B cell (primary cell): ENCODE measurements around the gene FZD2. TPM values are rescaled to one million over a fixed set of nuclear protein-coding genes. Genes with fewer than 3 reads are reported as not detected.

ENCODE experiments used
- ATAC-seq: fragments of 200-7000 bp; cut with Tn5 transposase; one replicate; pipeline ENCODE4 v1.10.0; 2021; ENCODE audit warnings: low read depth, mild to moderate bottlenecking, moderate number of reproducible peaks, moderate library complexity
- CTCF ChIA-PET: fragments of 350-600 bp; sonication (Branson Sonifier 250); formaldehyde crosslinking; loops from one replicate; lab custom pipeline; 2021; ENCODE audit warnings: antibody characterized with exemption, inconsistent platforms; lab: Charles Lee
- POLR2A ChIA-PET: fragments of 350-600 bp; sonication (Branson Sonifier 250); formaldehyde crosslinking; loops from one replicate; lab custom pipeline; 2021; ENCODE audit warnings: antibody characterized with exemption; lab: Charles Lee
- DNase-seq: peaks from one replicate; pipeline ENCODE4 v3.0.0; 2013
- H2AFZ ChIP-seq: 2 replicates; pipeline ENCODE4 v1.6.1; 2012; ENCODE audit warnings: mild to moderate bottlenecking, low read depth, low read length; ENCODE audit not compliant: insufficient read depth, poor library complexity, severe bottlenecking
- H3K27ac ChIP-seq, 2 donors: 1 replicate in 1 of 2; 2 replicates in 1 of 2; pipeline ENCODE4 v1.5.1; 2012 to 2013; ENCODE audit warnings: low read length in 2 of 2, mild to moderate bottlenecking in 2 of 2, moderate library complexity in 1 of 2
- H3K27me3 ChIP-seq, 4 experiments: fragments of 200-600 bp in 1 of 4; sonication (generic) in 1 of 4; replicated peaks in 1 of 4; 1 replicate in 2 of 4; 2 replicates in 2 of 4; pipeline versions ENCODE4 v1.6.1 to v1.7.0; 2013 to 2016; ENCODE audit warnings: low read length in 3 of 4, mild to moderate bottlenecking in 2 of 4, mixed read lengths in 1 of 4, moderate library complexity in 1 of 4; ENCODE audit not compliant: insufficient read depth in 4 of 4, control insufficient read depth in 3 of 4; ENCODE audit errors: control extremely low read depth in 1 of 4
- H3K36me3 ChIP-seq, 2 experiments: replicated peaks in 1 of 2; 1 replicate in 1 of 2; 2 replicates in 1 of 2; pipeline versions ENCODE4 v1.6.1 to v1.7.1; 2013; ENCODE audit warnings: low read length in 1 of 2; ENCODE audit not compliant: insufficient read depth in 2 of 2, control insufficient read depth in 1 of 2; ENCODE audit errors: control extremely low read depth in 1 of 2, extremely low read depth in 1 of 2
- H3K4me1 ChIP-seq, 2 donors: fragments of 200-600 bp in 1 of 2; sonication (generic) in 1 of 2; 1 replicate in 1 of 2; 2 replicates in 1 of 2; pipeline versions ENCODE4 v1.5.1 to v1.6.1; 2013 to 2017; ENCODE audit warnings: low read length in 2 of 2; ENCODE audit not compliant: control insufficient read depth in 2 of 2, insufficient read depth in 2 of 2
- H3K4me2 ChIP-seq: replicated peaks from 2 replicates; pipeline ENCODE3; 2012; ENCODE audit warnings: mild to moderate bottlenecking, low read depth, low read length; ENCODE audit not compliant: poor library complexity, severe bottlenecking
- H3K4me3 ChIP-seq, 5 experiments: fragments of 200-600 bp in 1 of 5; sonication (generic) in 1 of 5; 1 replicate in 3 of 5; 2 replicates in 2 of 5; pipeline versions ENCODE4 v1.5.1 to v1.7.0; 2011 to 2016; ENCODE audit warnings: low read length in 4 of 5, mild to moderate bottlenecking in 4 of 5, low read depth in 2 of 5, control low read depth in 1 of 5, moderate library complexity in 1 of 5; ENCODE audit not compliant: insufficient read depth in 1 of 5; ENCODE audit errors: control extremely low read depth in 1 of 5, extremely low read depth in 1 of 5
- H3K79me2 ChIP-seq: fragments of 200-600 bp; sonication (generic); one replicate; pipeline ENCODE4 v1.6.0; 2016; ENCODE audit warnings: low read length; ENCODE audit not compliant: control insufficient read depth, insufficient read depth
- H3K9ac ChIP-seq: fragments of 200-600 bp; sonication (generic); 2 replicates; pipeline ENCODE4 v1.6.1; 2017; ENCODE audit warnings: mild to moderate bottlenecking, low read length, moderate library complexity
- H3K9me3 ChIP-seq, 3 donors: one replicate each; pipeline versions ENCODE4 v1.6.1 to v1.7.1; 2013; ENCODE audit warnings: low read length in 2 of 3; ENCODE audit not compliant: control insufficient read depth in 2 of 3, insufficient read depth in 1 of 3; ENCODE audit errors: control extremely low read depth in 1 of 3
- H4K20me1 ChIP-seq: 2 replicates; pipeline ENCODE4 v1.6.0; 2012; ENCODE audit warnings: mild to moderate bottlenecking, low read length; ENCODE audit not compliant: insufficient read depth, control insufficient read depth, poor library complexity, severe bottlenecking
- H3K27ac Mint-ChIP-seq: one replicate; pipeline ENCODE4 v1.8.0; 2021; ENCODE audit warnings: mixed read lengths
- H3K27me3 Mint-ChIP-seq: one replicate; pipeline ENCODE4 v1.8.0; 2021; ENCODE audit warnings: mixed read lengths
- H3K4me1 Mint-ChIP-seq: one replicate; pipeline ENCODE4 v1.8.0; 2021; ENCODE audit warnings: mixed read lengths
- H3K4me3 Mint-ChIP-seq: one replicate; pipeline ENCODE4 v1.8.0; 2021; ENCODE audit warnings: mixed read lengths
- H3K9me3 Mint-ChIP-seq: one replicate; pipeline ENCODE4 v1.8.0; 2022; ENCODE audit warnings: mixed read lengths; ENCODE audit not compliant: insufficient read depth
- CTCF ChIP-seq: fragments of 200-600 bp; IDR thresholded peaks from one replicate; pipeline ENCODE4 v1.8.0; 2022; ENCODE audit warnings: antibody characterized with exemption, mild to moderate bottlenecking
- EZH2 ChIP-seq: IDR thresholded peaks from 2 replicates; pipeline ENCODE4 v1.6.1; 2012; ENCODE audit warnings: borderline replicate concordance, low read depth, mild to moderate bottlenecking, moderate library complexity, low read length; ENCODE audit not compliant: insufficient read depth, poor library complexity, severe bottlenecking
- WGBS: methylation state at CpG from one replicate; pipeline ENCODE4 v1.1.5; 2013; ENCODE audit warnings: missing lambda C conversion rate; ENCODE audit not compliant: insufficient coverage; 5-methylcytosine and 5-hydroxymethylcytosine counted together
- intact Hi-C: fragments of 100-400 bp; cut with micrococcal nuclease; formaldehyde crosslinking; loops from one replicate; pipeline ENCODE4 v1.10.0; 2022
- polyA plus RNA-seq: library from polyadenylated mRNA; depleted of rRNA; stranded (reverse); fragments of >200 nt; gene quantifications from 2 replicates; pipeline ENCODE4 v1.2.3, GENCODE V29; 2012
- total RNA-seq, 2 donors: library from RNA; stranded (reverse); fragments of 120-200 nt in 1 of 2; gene quantifications; 1 replicate in 1 of 2; 2 replicates in 1 of 2; pipeline versions ENCODE4 v1.2.3 to v1.2.4, GENCODE V29; 2013 to 2022

FZD2 gene
- total and polyA plus RNA-seq, 2 donors (not counting 1 experiment from before 2014, with no cell fraction given), result 1.6 to 2.5 TPM

DNA sequence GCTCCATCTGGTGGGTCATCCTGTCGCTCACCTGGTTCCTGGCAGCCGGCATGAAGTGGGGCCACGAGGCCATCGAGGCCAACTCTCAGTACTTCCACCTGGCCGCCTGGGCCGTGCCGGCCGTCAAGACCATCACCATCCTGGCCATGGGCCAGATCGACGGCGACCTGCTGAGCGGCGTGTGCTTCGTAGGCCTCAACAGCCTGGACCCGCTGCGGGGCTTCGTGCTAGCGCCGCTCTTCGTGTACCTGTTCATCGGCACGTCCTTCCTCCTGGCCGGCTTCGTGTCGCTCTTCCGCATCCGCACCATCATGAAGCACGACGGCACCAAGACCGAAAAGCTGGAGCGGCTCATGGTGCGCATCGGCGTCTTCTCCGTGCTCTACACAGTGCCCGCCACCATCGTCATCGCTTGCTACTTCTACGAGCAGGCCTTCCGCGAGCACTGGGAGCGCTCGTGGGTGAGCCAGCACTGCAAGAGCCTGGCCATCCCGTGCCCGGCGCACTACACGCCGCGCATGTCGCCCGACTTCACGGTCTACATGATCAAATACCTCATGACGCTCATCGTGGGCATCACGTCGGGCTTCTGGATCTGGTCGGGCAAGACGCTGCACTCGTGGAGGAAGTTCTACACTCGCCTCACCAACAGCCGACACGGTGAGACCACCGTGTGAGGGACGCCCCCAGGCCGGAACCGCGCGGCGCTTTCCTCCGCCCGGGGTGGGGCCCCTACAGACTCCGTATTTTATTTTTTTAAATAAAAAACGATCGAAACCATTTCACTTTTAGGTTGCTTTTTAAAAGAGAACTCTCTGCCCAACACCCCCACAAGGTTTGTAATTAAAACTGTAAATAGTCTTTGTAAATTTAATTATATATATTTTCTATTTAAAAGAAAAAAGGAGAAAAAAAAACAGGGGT lies 1.7 kb downstream of the FZD2 start:
- intact Hi-C loops, result loop anchor here (5.0 kb wide), 1 partner anchor 503 kb away; the partner anchor contains the start of gene NMT1
- no peak for TF ChIP-seq CTCF
- no peak for TF ChIP-seq EZH2
- POLR2A ChIA-PET, result no interaction called here
- CTCF ChIA-PET, result no interaction called here
- Mint-ChIP-seq H3K4me1 (peaks cover 25% of the 10 kb centered on the region), H3K27me3 (peaks cover 31% of the 10 kb centered on the region), H3K9me3 (no peaks in the 10 kb centered on the region), H3K4me3 (peak overlapping the region; percentile 97), H3K27ac (no peak overlapping the region)
- 38% methylated on average over 62 of the region's 74 CpGs for WGBS
- peak overlapping the region; percentile 73 for H3K9ac ChIP-seq
- peaks cover 0 to 41% (median 17%) of the 10 kb centered on the region in 4 experiments for H3K27me3 ChIP-seq
- no peaks in the 10 kb centered on the region for H3K79me2 ChIP-seq
- no peak overlapping the region for H2AFZ ChIP-seq
- no peaks in the 10 kb centered on the region for H4K20me1 ChIP-seq
- peaks cover 0 to 12% (median 0%) of the 10 kb centered on the region in 3 donors for H3K9me3 ChIP-seq
- peak overlapping the region; percentile 92 for H3K4me2 ChIP-seq
- peak; percentile 31 for DNase-seq
- H3K27ac ChIP-seq, result no peak overlapping the region
- H3K4me1 ChIP-seq, result peaks cover 16 to 20% of the 10 kb centered on the region in 2 donors
- no peaks in the 10 kb centered on the region for H3K36me3 ChIP-seq
- no peak overlapping the region for H3K4me3 ChIP-seq
- no peak for ATAC-seq
